Measurements from ENCODE around the gene REC114. TPM values are rescaled to one million over a fixed set of nuclear protein-coding genes. Genes with fewer than 3 reads are reported as not detected.

REC114 gene, protein sequence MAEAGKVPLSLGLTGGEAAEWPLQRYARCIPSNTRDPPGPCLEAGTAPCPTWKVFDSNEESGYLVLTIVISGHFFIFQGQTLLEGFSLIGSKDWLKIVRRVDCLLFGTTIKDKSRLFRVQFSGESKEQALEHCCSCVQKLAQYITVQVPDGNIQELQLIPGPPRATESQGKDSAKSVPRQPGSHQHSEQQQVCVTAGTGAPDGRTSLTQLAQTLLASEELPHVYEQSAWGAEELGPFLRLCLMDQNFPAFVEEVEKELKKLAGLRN
- not detected for polyA plus RNA-seq (2013, experiment 1 of 2)
- polyA plus RNA-seq (2013, experiment 2 of 2): 0.08 TPM

DNA sequence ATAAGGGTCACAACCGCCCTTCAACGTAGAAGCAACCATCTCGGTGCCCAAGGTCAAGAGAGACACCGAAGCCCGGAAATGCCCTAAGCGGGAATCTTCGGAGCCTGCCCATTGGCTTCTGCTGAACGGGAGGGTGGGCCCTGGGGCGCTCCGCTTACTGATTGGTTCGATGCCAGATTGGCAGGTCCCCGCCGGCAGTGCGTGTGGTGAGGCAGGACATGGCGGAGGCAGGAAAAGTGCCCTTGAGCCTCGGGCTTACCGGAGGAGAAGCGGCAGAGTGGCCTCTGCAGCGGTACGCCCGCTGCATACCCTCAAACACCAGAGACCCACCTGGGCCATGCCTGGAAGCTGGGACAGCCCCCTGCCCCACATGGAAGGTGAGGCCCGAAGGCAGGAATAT, at the start of gene REC114:
Gene REC114, plus strand, starts transcription at position 197 of the 400 bp plus-strand sequence. Its CDS starts 22 bp downstream, at position 219.
- H3K27ac ChIP-seq (ENCODE audit: low read depth, low read length): no peak within 1 kb of the TSS
- H3K36me3 ChIP-seq (ENCODE audit: control insufficient read depth, insufficient read depth, low read length): no peaks in the 10 kb centered on the region
- H2AK5ac ChIP-seq (ENCODE audit: low read length): no peak within 1 kb of the TSS
- no CpG with 5 or more reads among the region's 22 CpGs for WGBS (ENCODE audit: extremely low coverage, insufficient coverage, low lambda C conversion rate)
- no peak within 1 kb of the TSS for H4K5ac ChIP-seq (ENCODE audit: low read length)
- H3K4me2 ChIP-seq (ENCODE audit: low read length): no peak within 1 kb of the TSS
- no peaks in the 10 kb centered on the region for H3K27me3 ChIP-seq (ENCODE audit: insufficient read depth, low read length, poor library complexity)
- H2BK5ac ChIP-seq (ENCODE audit: low read length): no peak within 1 kb of the TSS
- H3K4me3 ChIP-seq (ENCODE audit: low read length): no peak within 1 kb of the TSS
- H3K9ac ChIP-seq (ENCODE audit: low read length): no peak within 1 kb of the TSS
- no peak within 1 kb of the TSS for H3K18ac ChIP-seq (ENCODE audit: low read length)
- H3K4ac ChIP-seq (ENCODE audit: low read depth, low read length): no peak within 1 kb of the TSS
- no peak within 1 kb of the TSS for H2BK120ac ChIP-seq (ENCODE audit: low read depth, low read length)
- no peaks in the 10 kb centered on the region for H3K79me2 ChIP-seq (ENCODE audit: control insufficient read depth, insufficient read depth, low read length)
- no peak within 1 kb of the TSS for H2BK15ac ChIP-seq (replicated peaks; ENCODE audit: low read depth)
- no peak within 1 kb of the TSS for H3K56ac ChIP-seq (ENCODE audit: low read length)
- no peak for DNase-seq
- no peak within 1 kb of the TSS for H3K23ac ChIP-seq (ENCODE audit: low read length)
- H3K79me1 ChIP-seq (ENCODE audit: low read length): no peaks in the 10 kb centered on the region
- no peak within 1 kb of the TSS for H4K8ac ChIP-seq (ENCODE audit: low read depth, low read length)
- H3K4me1 ChIP-seq (ENCODE audit: control insufficient read depth, low read depth, low read length): no peaks in the 10 kb centered on the region

DNA sequence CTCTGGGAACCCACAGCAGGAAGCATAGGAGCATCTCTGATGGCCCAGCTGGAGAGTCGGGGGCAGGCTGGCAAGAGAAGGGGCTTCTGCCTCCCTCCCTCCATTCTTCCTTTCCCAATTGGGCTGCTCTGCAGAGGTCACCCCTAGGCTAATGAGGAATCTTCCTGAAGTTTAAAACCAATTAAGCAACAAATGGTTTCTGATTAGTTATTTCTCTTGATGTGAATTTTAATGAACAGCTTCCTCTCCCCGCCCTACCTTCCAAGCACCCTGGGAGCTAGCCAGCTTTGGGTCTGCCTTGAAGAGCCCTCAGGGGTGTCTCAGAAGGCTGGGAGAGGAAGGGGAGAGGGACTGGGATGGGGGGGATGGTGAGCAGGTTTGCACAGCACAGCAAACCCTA, 49.6 kb upstream of the REC114 start:
- no peaks in the 10 kb centered on the region for H3K27me3 ChIP-seq (ENCODE audit: insufficient read depth, low read length, poor library complexity)
- H2AK5ac ChIP-seq (ENCODE audit: low read length): no peak overlapping the region
- H3K4me3 ChIP-seq (ENCODE audit: low read length): no peak overlapping the region
- H3K56ac ChIP-seq (ENCODE audit: low read length): no peak overlapping the region
- H2BK5ac ChIP-seq (ENCODE audit: low read length): no peak overlapping the region
- no peak for DNase-seq
- H4K8ac ChIP-seq (ENCODE audit: low read depth, low read length): no peak overlapping the region
- no peak overlapping the region for H3K27ac ChIP-seq (ENCODE audit: low read depth, low read length)
- no peak overlapping the region for H3K4ac ChIP-seq (ENCODE audit: low read depth, low read length)
- no peak overlapping the region for H4K5ac ChIP-seq (ENCODE audit: low read length)
- H3K18ac ChIP-seq (ENCODE audit: low read length): no peak overlapping the region
- H3K9ac ChIP-seq (ENCODE audit: low read length): no peak overlapping the region
- no CpG with 5 or more reads among the region's 2 CpGs for WGBS (ENCODE audit: extremely low coverage, insufficient coverage, low lambda C conversion rate)
- no peaks in the 10 kb centered on the region for H3K36me3 ChIP-seq (ENCODE audit: control insufficient read depth, insufficient read depth, low read length)
- H3K79me2 ChIP-seq (ENCODE audit: control insufficient read depth, insufficient read depth, low read length): no peaks in the 10 kb centered on the region
- no peak overlapping the region for H2BK15ac ChIP-seq (replicated peaks; ENCODE audit: low read depth)
- no peak overlapping the region for H3K4me2 ChIP-seq (ENCODE audit: low read length)
- no peaks in the 10 kb centered on the region for H3K79me1 ChIP-seq (ENCODE audit: low read length)
- no peak overlapping the region for H3K23ac ChIP-seq (ENCODE audit: low read length)
- no peak overlapping the region for H2BK120ac ChIP-seq (ENCODE audit: low read depth, low read length)
- peaks cover 15% of the 10 kb centered on the region for H3K4me1 ChIP-seq (ENCODE audit: control insufficient read depth, low read depth, low read length)

DNA sequence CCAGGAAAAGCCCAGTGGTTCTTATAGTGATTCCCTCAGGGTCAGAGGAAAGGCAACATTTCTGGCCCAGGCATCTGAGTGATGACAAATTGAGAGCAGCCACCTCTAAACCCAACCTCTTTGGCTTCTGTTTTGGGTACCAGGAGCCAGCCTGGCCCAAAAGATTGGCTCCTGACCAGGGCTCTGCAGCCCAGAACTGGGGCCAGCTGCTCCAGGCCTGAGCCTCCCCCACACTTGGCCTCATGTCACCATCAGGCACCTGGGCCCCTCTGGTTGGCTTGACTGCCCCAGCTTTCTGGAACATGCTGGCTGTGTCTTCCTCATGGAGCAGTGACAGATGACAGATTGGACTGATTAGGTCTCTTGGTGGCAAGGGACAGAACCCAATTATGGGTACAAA, 48.2 kb upstream of the REC114 start:
- no peak overlapping the region for H3K56ac ChIP-seq (ENCODE audit: low read length)
- no peak overlapping the region for H4K5ac ChIP-seq (ENCODE audit: low read length)
- H2BK5ac ChIP-seq (ENCODE audit: low read length): no peak overlapping the region
- no peaks in the 10 kb centered on the region for H3K27me3 ChIP-seq (ENCODE audit: insufficient read depth, low read length, poor library complexity)
- no peak overlapping the region for H2BK15ac ChIP-seq (replicated peaks; ENCODE audit: low read depth)
- no peak overlapping the region for H3K4me3 ChIP-seq (ENCODE audit: low read length)
- H3K9ac ChIP-seq (ENCODE audit: low read length): no peak overlapping the region
- H2BK120ac ChIP-seq (ENCODE audit: low read depth, low read length): no peak overlapping the region
- H4K8ac ChIP-seq (ENCODE audit: low read depth, low read length): no peak overlapping the region
- no peaks in the 10 kb centered on the region for H3K79me1 ChIP-seq (ENCODE audit: low read length)
- no peak overlapping the region for H3K4ac ChIP-seq (ENCODE audit: low read depth, low read length)
- H3K36me3 ChIP-seq (ENCODE audit: control insufficient read depth, insufficient read depth, low read length): no peaks in the 10 kb centered on the region
- no peaks in the 10 kb centered on the region for H3K79me2 ChIP-seq (ENCODE audit: control insufficient read depth, insufficient read depth, low read length)
- H3K4me1 ChIP-seq (ENCODE audit: control insufficient read depth, low read depth, low read length): peaks cover 10% of the 10 kb centered on the region
- no peak overlapping the region for H3K23ac ChIP-seq (ENCODE audit: low read length)
- no peak overlapping the region for H3K27ac ChIP-seq (ENCODE audit: low read depth, low read length)
- H3K4me2 ChIP-seq (ENCODE audit: low read length): no peak overlapping the region
- DNase-seq: no peak
- H2AK5ac ChIP-seq (ENCODE audit: low read length): no peak overlapping the region
- H3K18ac ChIP-seq (ENCODE audit: low read length): no peak overlapping the region

DNA sequence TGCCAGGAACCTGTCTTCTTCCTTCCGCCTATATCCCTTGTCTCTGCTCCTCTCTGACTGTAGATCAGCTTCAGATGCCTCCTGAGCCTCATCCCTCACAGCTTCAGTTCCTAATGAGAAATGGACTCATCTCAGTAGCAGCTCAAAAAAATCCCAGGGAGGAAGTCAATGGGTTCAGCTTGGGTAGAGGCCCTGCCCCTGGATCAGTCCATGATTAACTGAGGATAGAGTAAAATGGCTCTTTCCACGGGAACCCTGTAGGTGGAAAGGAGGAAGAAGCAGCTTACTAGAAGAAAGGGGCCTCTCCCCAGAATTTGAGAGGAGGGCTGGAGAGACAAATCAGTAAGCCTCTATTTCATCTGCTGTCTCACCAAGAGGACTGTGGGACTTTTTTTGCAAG, 47.3 kb upstream of the REC114 start:
- Histone ChIP-seq H3K79me2 (ENCODE audit: control insufficient read depth, insufficient read depth, low read length) (no peaks in the 10 kb centered on the region), H2BK15ac (replicated peaks; ENCODE audit: low read depth) (no peak overlapping the region), H3K9ac (ENCODE audit: low read length) (no peak overlapping the region), H3K4me3 (ENCODE audit: low read length) (no peak overlapping the region), H3K56ac (ENCODE audit: low read length) (no peak overlapping the region), H3K4me1 (ENCODE audit: control insufficient read depth, low read depth, low read length) (peaks cover 5% of the 10 kb centered on the region), H2BK5ac (ENCODE audit: low read length) (no peak overlapping the region), H3K4me2 (ENCODE audit: low read length) (no peak overlapping the region), H3K18ac (ENCODE audit: low read length) (no peak overlapping the region), H4K5ac (ENCODE audit: low read length) (no peak overlapping the region), H3K4ac (ENCODE audit: low read depth, low read length) (no peak overlapping the region), H2BK120ac (ENCODE audit: low read depth, low read length) (no peak overlapping the region), H3K79me1 (ENCODE audit: low read length) (no peaks in the 10 kb centered on the region), H3K23ac (ENCODE audit: low read length) (no peak overlapping the region), H2AK5ac (ENCODE audit: low read length) (no peak overlapping the region), H3K27ac (ENCODE audit: low read depth, low read length) (no peak overlapping the region), H3K27me3 (ENCODE audit: insufficient read depth, low read length, poor library complexity) (no peaks in the 10 kb centered on the region), H4K8ac (ENCODE audit: low read depth, low read length) (no peak overlapping the region), H3K36me3 (ENCODE audit: control insufficient read depth, insufficient read depth, low read length) (no peaks in the 10 kb centered on the region)
- no peak for DNase-seq
- no CpG with 5 or more reads among the region's 2 CpGs for WGBS (ENCODE audit: extremely low coverage, insufficient coverage, low lambda C conversion rate)

DNA sequence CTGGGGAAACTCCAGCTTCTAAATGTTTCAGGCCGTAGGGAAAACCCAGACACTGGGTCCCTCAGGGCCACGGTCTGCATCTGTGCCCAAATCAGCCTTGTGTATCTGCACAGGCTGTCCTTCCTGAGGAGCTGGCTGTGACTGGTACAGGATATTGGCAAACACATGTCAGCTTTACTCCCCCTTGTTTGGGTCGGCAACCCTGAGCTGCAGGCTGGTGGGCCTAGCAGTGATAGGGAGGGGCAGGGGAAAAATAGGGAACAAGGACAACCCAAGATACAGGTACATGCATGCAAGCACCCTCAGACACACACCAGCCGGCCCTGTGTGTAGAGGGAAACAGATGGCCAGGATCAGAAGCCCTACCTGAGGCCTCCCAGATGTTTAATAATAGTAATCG, 45.5 kb upstream of the REC114 start:
- Histone ChIP-seq H3K56ac (ENCODE audit: low read length) (no peak overlapping the region), H2BK120ac (ENCODE audit: low read depth, low read length) (no peak overlapping the region), H3K4me1 (ENCODE audit: control insufficient read depth, low read depth, low read length) (peaks cover 5% of the 10 kb centered on the region), H3K27me3 (ENCODE audit: insufficient read depth, low read length, poor library complexity) (no peaks in the 10 kb centered on the region), H2BK15ac (replicated peaks; ENCODE audit: low read depth) (no peak overlapping the region), H4K8ac (ENCODE audit: low read depth, low read length) (no peak overlapping the region), H3K36me3 (ENCODE audit: control insufficient read depth, insufficient read depth, low read length) (no peaks in the 10 kb centered on the region), H2BK5ac (ENCODE audit: low read length) (no peak overlapping the region), H3K27ac (ENCODE audit: low read depth, low read length) (no peak overlapping the region), H3K18ac (ENCODE audit: low read length) (no peak overlapping the region), H3K4me3 (ENCODE audit: low read length) (no peak overlapping the region), H3K79me1 (ENCODE audit: low read length) (no peaks in the 10 kb centered on the region), H3K4me2 (ENCODE audit: low read length) (no peak overlapping the region), H4K5ac (ENCODE audit: low read length) (no peak overlapping the region), H3K9ac (ENCODE audit: low read length) (no peak overlapping the region), H3K23ac (ENCODE audit: low read length) (no peak overlapping the region), H2AK5ac (ENCODE audit: low read length) (no peak overlapping the region), H3K4ac (ENCODE audit: low read depth, low read length) (no peak overlapping the region), H3K79me2 (ENCODE audit: control insufficient read depth, insufficient read depth, low read length) (no peaks in the 10 kb centered on the region)
- DNase-seq: no peak
- no CpG with 5 or more reads among the region's 5 CpGs for WGBS (ENCODE audit: extremely low coverage, insufficient coverage, low lambda C conversion rate)

DNA sequence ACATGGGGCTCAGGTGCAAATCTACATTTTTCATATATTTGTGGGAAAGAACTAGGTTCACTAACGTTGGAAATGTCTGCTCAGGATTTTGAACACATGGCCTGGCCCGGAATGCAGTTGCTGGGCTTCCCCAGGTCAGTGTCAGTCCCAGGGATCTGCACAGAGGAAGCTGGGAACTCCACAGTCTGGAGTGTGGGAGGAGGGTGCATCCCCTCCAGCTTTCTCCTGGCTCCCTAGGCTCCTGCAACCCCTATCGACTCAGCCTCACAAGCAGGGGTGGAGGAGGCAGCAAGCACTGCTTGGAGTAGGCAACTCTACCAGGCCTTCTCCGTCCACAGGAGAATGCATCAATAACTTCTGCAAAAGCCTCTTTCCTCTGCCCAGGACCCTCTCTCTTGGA, 44.1 kb upstream of the REC114 start:
- H4K5ac ChIP-seq (ENCODE audit: low read length): no peak overlapping the region
- H3K4ac ChIP-seq (ENCODE audit: low read depth, low read length): no peak overlapping the region
- H3K9ac ChIP-seq (ENCODE audit: low read length): no peak overlapping the region
- H3K27me3 ChIP-seq (ENCODE audit: insufficient read depth, low read length, poor library complexity): no peaks in the 10 kb centered on the region
- no peak overlapping the region for H3K23ac ChIP-seq (ENCODE audit: low read length)
- no peak overlapping the region for H3K18ac ChIP-seq (ENCODE audit: low read length)
- H3K56ac ChIP-seq (ENCODE audit: low read length): no peak overlapping the region
- no peak overlapping the region for H3K4me3 ChIP-seq (ENCODE audit: low read length)
- no peaks in the 10 kb centered on the region for H3K79me2 ChIP-seq (ENCODE audit: control insufficient read depth, insufficient read depth, low read length)
- no peak overlapping the region for H2BK15ac ChIP-seq (replicated peaks; ENCODE audit: low read depth)
- H4K8ac ChIP-seq (ENCODE audit: low read depth, low read length): no peak overlapping the region
- H2BK120ac ChIP-seq (ENCODE audit: low read depth, low read length): no peak overlapping the region
- H3K4me2 ChIP-seq (ENCODE audit: low read length): no peak overlapping the region
- no peak for DNase-seq
- no peak overlapping the region for H2BK5ac ChIP-seq (ENCODE audit: low read length)
- no CpG with 5 or more reads among the region's 4 CpGs for WGBS (ENCODE audit: extremely low coverage, insufficient coverage, low lambda C conversion rate)
- no peaks in the 10 kb centered on the region for H3K4me1 ChIP-seq (ENCODE audit: control insufficient read depth, low read depth, low read length)
- H3K27ac ChIP-seq (ENCODE audit: low read depth, low read length): no peak overlapping the region
- no peaks in the 10 kb centered on the region for H3K79me1 ChIP-seq (ENCODE audit: low read length)
- no peak overlapping the region for H2AK5ac ChIP-seq (ENCODE audit: low read length)
- H3K36me3 ChIP-seq (ENCODE audit: control insufficient read depth, insufficient read depth, low read length): no peaks in the 10 kb centered on the region

Measured in mesendoderm (in vitro differentiated cells).